ENCODE measurements around the gene MRPL2.

The MRPL2 gene

DNA sequence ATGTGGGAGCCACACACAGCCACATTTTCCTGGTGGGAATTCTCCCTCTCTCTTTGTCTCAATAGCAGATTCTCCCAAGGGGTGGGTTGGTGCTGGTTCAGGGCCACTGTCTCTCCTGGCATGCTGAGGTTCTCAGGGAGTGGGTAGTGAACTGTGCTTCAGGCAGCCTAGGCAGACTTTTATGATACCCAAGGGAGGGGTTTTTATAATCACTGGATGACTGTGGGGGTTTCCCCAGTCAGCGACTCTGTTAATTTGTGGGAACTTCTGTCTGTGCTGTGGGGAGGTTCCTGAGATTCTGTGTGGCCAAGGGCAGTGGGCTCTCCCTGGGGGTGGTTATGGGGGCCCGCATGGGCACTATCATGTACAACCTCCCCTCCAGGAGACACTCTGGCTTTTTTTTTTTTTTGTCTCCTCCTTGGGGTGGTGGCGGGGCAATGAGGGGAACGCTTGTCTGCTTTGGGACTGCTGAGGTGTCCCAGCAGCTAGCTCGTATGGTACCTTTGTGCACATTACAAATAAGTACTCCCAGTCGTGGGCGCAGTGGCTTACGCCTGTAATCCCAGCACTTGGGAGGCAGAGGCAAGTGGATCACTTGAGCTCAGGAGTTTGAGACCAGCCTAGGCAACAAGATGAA, 26.9 kb upstream of the MRPL2 start:
- no peak for TF ChIP-seq FOXM1 (IDR thresholded peaks at IDR 0.05; ENCODE audit: borderline replicate concordance, low read depth)
- no peak for TF ChIP-seq TAF1 (IDR thresholded peaks at IDR 0.05; ENCODE audit: low read depth)
- no peak for TF ChIP-seq CREB1 (IDR thresholded peaks at IDR 0.05; ENCODE audit: low read depth)
- TF ChIP-seq, protein P1, sequence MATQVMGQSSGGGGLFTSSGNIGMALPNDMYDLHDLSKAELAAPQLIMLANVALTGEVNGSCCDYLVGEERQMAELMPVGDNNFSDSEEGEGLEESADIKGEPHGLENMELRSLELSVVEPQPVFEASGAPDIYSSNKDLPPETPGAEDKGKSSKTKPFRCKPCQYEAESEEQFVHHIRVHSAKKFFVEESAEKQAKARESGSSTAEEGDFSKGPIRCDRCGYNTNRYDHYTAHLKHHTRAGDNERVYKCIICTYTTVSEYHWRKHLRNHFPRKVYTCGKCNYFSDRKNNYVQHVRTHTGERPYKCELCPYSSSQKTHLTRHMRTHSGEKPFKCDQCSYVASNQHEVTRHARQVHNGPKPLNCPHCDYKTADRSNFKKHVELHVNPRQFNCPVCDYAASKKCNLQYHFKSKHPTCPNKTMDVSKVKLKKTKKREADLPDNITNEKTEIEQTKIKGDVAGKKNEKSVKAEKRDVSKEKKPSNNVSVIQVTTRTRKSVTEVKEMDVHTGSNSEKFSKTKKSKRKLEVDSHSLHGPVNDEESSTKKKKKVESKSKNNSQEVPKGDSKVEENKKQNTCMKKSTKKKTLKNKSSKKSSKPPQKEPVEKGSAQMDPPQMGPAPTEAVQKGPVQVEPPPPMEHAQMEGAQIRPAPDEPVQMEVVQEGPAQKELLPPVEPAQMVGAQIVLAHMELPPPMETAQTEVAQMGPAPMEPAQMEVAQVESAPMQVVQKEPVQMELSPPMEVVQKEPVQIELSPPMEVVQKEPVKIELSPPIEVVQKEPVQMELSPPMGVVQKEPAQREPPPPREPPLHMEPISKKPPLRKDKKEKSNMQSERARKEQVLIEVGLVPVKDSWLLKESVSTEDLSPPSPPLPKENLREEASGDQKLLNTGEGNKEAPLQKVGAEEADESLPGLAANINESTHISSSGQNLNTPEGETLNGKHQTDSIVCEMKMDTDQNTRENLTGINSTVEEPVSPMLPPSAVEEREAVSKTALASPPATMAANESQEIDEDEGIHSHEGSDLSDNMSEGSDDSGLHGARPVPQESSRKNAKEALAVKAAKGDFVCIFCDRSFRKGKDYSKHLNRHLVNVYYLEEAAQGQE (IDR thresholded peaks at IDR 0.05; ENCODE audit: low read depth): no peak
- TF ChIP-seq NFIC (IDR thresholded peaks at IDR 0.05): no peak
- TF ChIP-seq, protein P2, sequence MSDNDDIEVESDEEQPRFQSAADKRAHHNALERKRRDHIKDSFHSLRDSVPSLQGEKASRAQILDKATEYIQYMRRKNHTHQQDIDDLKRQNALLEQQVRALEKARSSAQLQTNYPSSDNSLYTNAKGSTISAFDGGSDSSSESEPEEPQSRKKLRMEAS (IDR thresholded peaks at IDR 0.05): no peak
- TF ChIP-seq EGR1 (IDR thresholded peaks at IDR 0.05): no peak
- no peak for TF ChIP-seq RAD21 (IDR thresholded peaks at IDR 0.05; ENCODE audit: low read depth)
- no peak for TF ChIP-seq EP300 (IDR thresholded peaks at IDR 0.05; ENCODE audit: borderline replicate concordance)
- no peak for TF ChIP-seq YY1 (IDR thresholded peaks at IDR 0.05; ENCODE audit: low read depth)
- TF ChIP-seq TEAD4 (IDR thresholded peaks at IDR 0.05): no peak
- no peak for TF ChIP-seq ZBTB7A (IDR thresholded peaks at IDR 0.05; ENCODE audit: low read depth)
- TF ChIP-seq TCF12 (IDR thresholded peaks at IDR 0.05; ENCODE audit: low read depth): no peak

DNA sequence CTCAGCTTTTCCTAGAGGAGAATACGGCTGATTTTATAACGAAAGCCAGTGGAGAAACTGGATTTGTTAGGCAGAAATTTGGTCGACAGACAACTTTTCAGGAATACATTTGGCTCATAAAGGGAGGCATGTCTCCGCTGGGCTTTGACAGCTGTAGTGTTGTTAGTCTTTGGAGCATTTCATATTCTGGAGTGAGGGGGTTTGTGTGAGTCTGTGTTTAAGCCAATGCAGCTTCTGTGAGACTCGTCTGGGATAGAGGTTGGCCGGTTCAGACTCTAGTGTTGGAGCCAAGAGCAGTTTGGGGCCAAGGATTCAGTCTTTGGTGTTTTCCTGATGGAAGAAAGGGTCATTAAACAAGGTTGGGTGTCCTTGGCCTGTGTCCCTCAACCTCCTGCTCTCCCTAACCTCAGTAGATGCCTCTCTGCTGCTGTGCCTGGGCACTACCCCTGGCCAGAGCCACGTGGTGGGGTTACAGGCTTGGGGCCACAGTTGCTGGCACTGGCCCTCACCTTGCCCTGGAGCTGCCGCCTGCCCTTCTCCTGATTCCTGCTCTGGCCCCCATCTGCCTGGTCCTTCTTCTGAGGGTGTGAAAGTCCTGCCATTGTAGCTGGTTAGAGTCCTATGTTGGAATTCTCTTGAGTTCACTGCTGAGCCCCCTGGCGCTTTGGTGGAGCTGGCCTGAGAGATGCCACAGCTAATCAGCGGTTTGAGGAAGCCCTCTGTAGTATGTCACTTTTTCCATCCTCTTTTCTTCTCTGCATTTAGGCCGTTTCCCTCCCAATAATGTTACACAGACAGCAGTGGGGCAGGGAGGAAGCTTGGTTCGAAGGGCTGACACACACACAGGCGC, 23.8 kb upstream of the MRPL2 start:
- TF ChIP-seq TAF1 (IDR thresholded peaks at IDR 0.05; ENCODE audit: low read depth) (no peak), TEAD4 (IDR thresholded peaks at IDR 0.05) (no peak), USF1 (IDR thresholded peaks at IDR 0.05) (no peak), EGR1 (IDR thresholded peaks at IDR 0.05) (no peak), RAD21 (IDR thresholded peaks at IDR 0.05; ENCODE audit: low read depth) (no peak), TCF12 (IDR thresholded peaks at IDR 0.05; ENCODE audit: low read depth) (no peak), FOXM1 (IDR thresholded peaks at IDR 0.05; ENCODE audit: borderline replicate concordance, low read depth) (no peak), ZBTB7A (IDR thresholded peaks at IDR 0.05; ENCODE audit: low read depth) (no peak), NFIC (IDR thresholded peaks at IDR 0.05) (no peak)
- TF ChIP-seq, protein P2 (IDR thresholded peaks at IDR 0.05): no peak

DNA sequence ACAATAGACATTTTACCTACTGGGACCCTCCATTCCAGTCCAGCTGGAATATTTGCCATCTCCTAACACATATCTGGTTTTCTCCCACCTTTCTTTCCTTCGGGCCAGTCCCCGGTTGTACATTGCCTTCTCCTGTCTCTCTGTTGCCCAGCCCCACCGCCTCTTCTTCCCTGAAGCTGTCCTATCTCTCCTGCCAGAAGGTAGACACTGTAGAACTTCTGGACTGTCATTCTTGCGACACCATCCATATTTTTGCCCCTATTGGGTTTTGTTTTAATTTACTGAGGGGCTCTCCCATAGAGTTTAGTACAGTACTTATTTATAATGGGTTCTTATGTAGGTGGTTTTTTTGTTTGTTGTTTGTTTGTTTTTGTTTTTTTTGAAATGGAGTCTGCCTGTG, 21.8 kb upstream of the MRPL2 start:
- no peak for TF ChIP-seq TAF1 (IDR thresholded peaks at IDR 0.05; ENCODE audit: low read depth)
- TF ChIP-seq, protein P2 (IDR thresholded peaks at IDR 0.05): no peak
- TF ChIP-seq ZBTB7A (IDR thresholded peaks at IDR 0.05; ENCODE audit: low read depth): no peak
- TF ChIP-seq TEAD4 (IDR thresholded peaks at IDR 0.05): no peak
- no peak for TF ChIP-seq CREB1 (IDR thresholded peaks at IDR 0.05; ENCODE audit: low read depth)
- TF ChIP-seq EP300 (IDR thresholded peaks at IDR 0.05; ENCODE audit: borderline replicate concordance): no peak
- no peak for TF ChIP-seq FOXM1 (IDR thresholded peaks at IDR 0.05; ENCODE audit: borderline replicate concordance, low read depth)
- TF ChIP-seq USF1 (IDR thresholded peaks at IDR 0.05): no peak
- TF ChIP-seq NFIC (IDR thresholded peaks at IDR 0.05): no peak
- TF ChIP-seq RAD21 (IDR thresholded peaks at IDR 0.05; ENCODE audit: low read depth): no peak
- TF ChIP-seq YY1 (IDR thresholded peaks at IDR 0.05; ENCODE audit: low read depth): no peak
- TF ChIP-seq, protein P1 (IDR thresholded peaks at IDR 0.05; ENCODE audit: low read depth): no peak

DNA sequence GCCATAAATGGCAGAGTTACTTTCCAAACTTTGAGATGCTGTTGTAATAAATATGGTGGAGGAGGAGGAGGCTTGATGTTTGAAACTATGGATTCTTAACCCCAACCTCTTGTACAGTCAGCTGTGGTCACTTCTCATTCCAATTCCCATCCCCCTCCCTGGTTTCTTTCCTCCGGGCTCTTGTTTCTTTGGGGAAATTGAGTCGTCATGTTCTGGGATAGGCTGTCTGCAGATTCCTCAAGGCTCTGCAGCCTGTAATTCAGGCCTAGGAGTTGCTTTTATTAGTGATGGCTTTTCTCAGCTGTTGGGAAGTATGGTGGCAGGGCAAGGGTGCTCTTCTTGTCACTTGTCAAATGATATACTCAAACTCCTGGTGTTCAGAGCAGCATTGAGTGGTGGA, 19.5 kb upstream of the MRPL2 start:
- no peak for TF ChIP-seq EP300 (IDR thresholded peaks at IDR 0.05; ENCODE audit: borderline replicate concordance)

DNA sequence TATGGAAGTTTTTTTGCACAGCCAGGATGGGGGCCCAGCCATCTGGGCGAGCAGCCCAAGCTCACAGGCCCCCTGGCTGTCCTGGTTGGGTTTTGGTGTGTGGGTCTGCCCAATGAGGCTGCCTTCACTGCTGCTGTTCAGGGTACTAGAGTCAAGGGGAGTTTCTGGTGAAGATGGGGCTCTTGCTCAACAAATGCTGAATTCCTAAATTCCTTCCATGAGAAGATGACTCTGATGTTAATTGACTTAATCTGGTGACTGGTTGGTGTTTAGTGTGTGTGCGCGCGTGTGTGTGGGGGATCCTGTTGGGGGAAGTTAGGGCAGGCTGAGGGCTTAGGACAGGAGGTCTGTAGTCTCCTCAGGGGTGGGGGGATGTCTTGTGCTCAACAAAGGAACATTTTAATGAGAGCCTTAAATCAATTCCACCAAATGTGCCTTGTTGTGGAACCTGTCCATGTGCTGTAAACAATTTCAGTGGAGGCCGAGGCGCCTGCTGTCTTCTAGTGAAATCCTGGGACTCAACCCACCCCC, 18.8 kb upstream of the MRPL2 start:
- TF ChIP-seq USF1 (IDR thresholded peaks at IDR 0.05) (no peak), CEBPB (IDR thresholded peaks at IDR 0.05) (no peak), EGR1 (IDR thresholded peaks at IDR 0.05) (no peak), NFIC (IDR thresholded peaks at IDR 0.05) (no peak), FOXM1 (IDR thresholded peaks at IDR 0.05; ENCODE audit: borderline replicate concordance, low read depth) (no peak), CREB1 (IDR thresholded peaks at IDR 0.05; ENCODE audit: low read depth) (no peak), RAD21 (IDR thresholded peaks at IDR 0.05; ENCODE audit: low read depth) (no peak), YY1 (IDR thresholded peaks at IDR 0.05; ENCODE audit: low read depth) (no peak), TAF1 (IDR thresholded peaks at IDR 0.05; ENCODE audit: low read depth) (no peak), TEAD4 (IDR thresholded peaks at IDR 0.05) (no peak), ZBTB7A (IDR thresholded peaks at IDR 0.05; ENCODE audit: low read depth) (no peak), EP300 (IDR thresholded peaks at IDR 0.05; ENCODE audit: borderline replicate concordance) (no peak), TCF12 (IDR thresholded peaks at IDR 0.05; ENCODE audit: low read depth) (no peak)
- TF ChIP-seq, protein P1 (IDR thresholded peaks at IDR 0.05; ENCODE audit: low read depth): no peak
- TF ChIP-seq, protein P2 (IDR thresholded peaks at IDR 0.05): no peak
